GM12878 (cell line): ENCODE data around the gene GSK3A. TPM values are rescaled to one million over a fixed set of nuclear protein-coding genes. Genes with fewer than 3 reads are reported as not detected.

Experiments used
- ATAC-seq: fragments of 200-7000 bp; cut with Tn5 transposase; 3 replicates; pipeline ENCODE4 v1.9.1; 2020; ENCODE audit warnings: mild to moderate bottlenecking, moderate library complexity
- BruUV-seq: library from RNA; stranded (reverse); fragments of 400-500 nt; replicated peaks from 2 replicates; lab custom pipeline; 2021; lab: Mats Ljungman, UMichigan
- CTCF ChIA-PET: fragments of 300-600 bp; sonication (Branson Sonifier 250); formaldehyde crosslinking; extraction: SDS; loops from one replicate; lab custom pipeline; 2021; ENCODE audit warnings: inconsistent platforms; lab: Yijun Ruan, JAX
- POLR2A ChIA-PET: fragments of 350-600 bp; formaldehyde crosslinking; extraction: SDS; loops from one replicate; lab custom pipeline; 2021; ENCODE audit warnings: inconsistent platforms; lab: Charles Lee
- RAD21 ChIA-PET: fragments of 300-600 bp; sonication (Branson Sonifier 250); formaldehyde crosslinking; loops from one replicate; lab custom pipeline; 2023; ENCODE audit warnings: antibody characterized with exemption; ENCODE audit not compliant: unreplicated experiment; lab: Charles Lee
- SMC1A ChIA-PET: fragments of 300-600 bp; sonication (Branson Sonifier 250); formaldehyde crosslinking; loops from one replicate; lab custom pipeline; 2023; ENCODE audit not compliant: unreplicated experiment, uncharacterized antibody; lab: Charles Lee
- DNase-seq: peaks from one replicate; pipeline ENCODE4 v3.0.0-alpha.2; 2011; ENCODE audit warnings: low read depth, low spot score
- FAIRE-seq: peaks from 3 replicates; lab custom pipeline; 2011; peaks lifted over from hg19 to GRCh38; lab: Jason Lieb, UNC
- H2AFZ ChIP-seq: 2 replicates; pipeline ENCODE4 v1.6.0; 2011; ENCODE audit warnings: low read depth, low read length, control low read depth; ENCODE audit not compliant: control insufficient read depth
- H3K27ac ChIP-seq: 2 replicates; pipeline ENCODE4 v1.5.1; 2011; ENCODE audit warnings: control low read depth; ENCODE audit not compliant: control insufficient read depth, insufficient read depth
- H3K27me3 ChIP-seq, 2 experiments: replicated peaks in 1 of 2; 2 replicates each; pipeline versions ENCODE4 v1.6.0 to v1.6.1; 2011; ENCODE audit warnings: low read length in 1 of 2; ENCODE audit not compliant: control insufficient read depth in 2 of 2, insufficient read depth in 2 of 2
- H3K36me3 ChIP-seq, 2 experiments: 2 replicates each; pipeline ENCODE4 v1.5.1; 2011; ENCODE audit warnings: low read length in 1 of 2; ENCODE audit not compliant: control insufficient read depth in 2 of 2, insufficient read depth in 2 of 2
- H3K4me1 ChIP-seq: 2 replicates; pipeline ENCODE4 v1.6.1; 2011; ENCODE audit warnings: mild to moderate bottlenecking, low read length, moderate library complexity, mixed read lengths; ENCODE audit not compliant: control insufficient read depth, insufficient read depth
- H3K4me2 ChIP-seq: 2 replicates; pipeline ENCODE4 v1.6.0; 2011; ENCODE audit warnings: control low read depth; ENCODE audit not compliant: control insufficient read depth, insufficient read depth
- H3K4me3 ChIP-seq: fragments of 200-600 bp; sonication (generic); 2 replicates; pipeline ENCODE4 v1.5.1; 2016
- H3K79me2 ChIP-seq: 2 replicates; pipeline ENCODE4 v1.6.0; 2011; ENCODE audit warnings: low read length; ENCODE audit not compliant: control insufficient read depth, insufficient read depth
- H3K9ac ChIP-seq: 2 replicates; pipeline ENCODE4 v1.8.0; 2011; ENCODE audit warnings: low read length, control low read depth, mixed read lengths; ENCODE audit not compliant: control insufficient read depth, insufficient read depth
- H3K9me3 ChIP-seq: replicated peaks from 3 replicates; pipeline ENCODE4 v1.5.1; 2011; ENCODE audit warnings: mild to moderate bottlenecking, low read length; ENCODE audit not compliant: control insufficient read depth, insufficient read depth
- H4K20me1 ChIP-seq: 2 replicates; pipeline ENCODE4 v1.6.0; 2011; ENCODE audit not compliant: control insufficient read depth, insufficient read depth
- ATF3 ChIP-seq: IDR thresholded peaks from 2 replicates; pipeline ENCODE4 v1.6.1; 2011; ENCODE audit warnings: low read depth, mild to moderate bottlenecking, low read length, moderate library complexity, borderline replicate concordance; ENCODE audit errors: extremely low read depth
- BHLHE40 ChIP-seq, 2 experiments: fragments of 450-650 bp in 1 of 2; IDR thresholded peaks; 2 replicates each; pipeline ENCODE4 v1.6.1; 2011 to 2017; ENCODE audit warnings: low read depth in 2 of 2, borderline replicate concordance in 1 of 2, improper control_type of control experiment in 1 of 2, low read length in 1 of 2, mild to moderate bottlenecking in 1 of 2
- KLF5 ChIP-seq: fragments of 450-650 bp; IDR thresholded peaks from 2 replicates; pipeline ENCODE4 v1.6.1; 2014; ENCODE audit warnings: mild to moderate bottlenecking; ENCODE audit not compliant: partially characterized antibody
- NRF1 ChIP-seq: conservative IDR thresholded peaks from 2 replicates; pipeline ENCODE4 v1.6.1; 2011; ENCODE audit warnings: mild to moderate bottlenecking, low read depth, low read length, improper control_type of control experiment
- SMC3 ChIP-seq: IDR thresholded peaks from 2 replicates; pipeline ENCODE4 v1.6.1; 2011; ENCODE audit warnings: low read length, improper control_type of control experiment, borderline replicate concordance
- WRNIP1 ChIP-seq: IDR thresholded peaks from 2 replicates; pipeline ENCODE4 v1.6.1; 2011; ENCODE audit warnings: low read depth, low read length, improper control_type of control experiment, borderline replicate concordance
- WGBS: methylation state at CpG from one replicate; pipeline ENCODE4 v1.1.6; 2016; ENCODE audit warnings: low lambda C conversion rate; ENCODE audit not compliant: insufficient replicate concordance, insufficient coverage; ENCODE audit errors: missing lambda C conversion rate; 5-methylcytosine and 5-hydroxymethylcytosine counted together
- in situ Hi-C: fragments of 300-500 bp; cut with MboI; formaldehyde crosslinking; loops from 9 replicates; pipeline ENCODE4 v1.14.3; 2018; ENCODE audit warnings: mixed read lengths
- intact Hi-C: fragments of 100-400 bp; cut with micrococcal nuclease; formaldehyde crosslinking; loops from one replicate; pipeline ENCODE4 v1.14.2; 2022; ENCODE audit not compliant: unreplicated experiment
- polyA plus RNA-seq, 11 experiments: library from polyadenylated mRNA; depleted of rRNA in 4 of 11; unstranded in 6 of 11; stranded (reverse) in 5 of 11; fragments of >200 nt; fragmentation: Nextera tagmentation in 4 of 11; fragmentation: Illumina TruSeq in 1 of 11; extraction: Ambion mirVana in 4 of 11; extraction: Trizol in 1 of 11; gene quantifications; 1 replicate in 1 of 11; 2 replicates in 10 of 11; pipeline versions ENCODE4 v1.2.1 to v1.2.3, GENCODE V29; 2011 to 2016; ENCODE audit warnings: inconsistent platforms in 2 of 11, missing spikeins in 2 of 11, low read depth in 1 of 11
- total RNA-seq, 4 experiments: library from RNA; depleted of rRNA in 3 of 4; stranded (reverse); fragments of >200 nt in 3 of 4; fragmentation: Illumina TruSeq in 1 of 4; extraction: Trizol in 1 of 4; gene quantifications; 2 replicates each; pipeline versions ENCODE4 v1.2.1 to v1.2.3, GENCODE V29; 2013 to 2021
- TF ChIP-seq, protein P1 (sequence below): fragments of 450-650 bp; IDR thresholded peaks from 2 replicates; pipeline ENCODE4 v1.6.1; 2017; ENCODE audit warnings: low read depth, mild to moderate bottlenecking, moderate library complexity

GSK3A gene
- total and polyA plus RNA-seq, 10 of the 15 experiments (the other 5 are each of a cell fraction or from before 2014, with no cell fraction given) = 1.00 to 47.9 (median 15.2) TPM

- Histone ChIP-seq H4K20me1 (no peaks in the 10 kb centered on the region), H3K4me3 (no peak overlapping the region), H3K4me1 (no peaks in the 10 kb centered on the region), H3K36me3 (peaks cover 30% of the 10 kb centered on the region in 2 experiments; a peak in 3 of 4 replicates), H3K27me3 (no peaks in the 10 kb centered on the region), H3K27ac (no peak overlapping the region), H3K9ac (no peak overlapping the region), H3K9me3 (no peaks in the 10 kb centered on the region), H2AFZ (no peak overlapping the region)
- in situ Hi-C loops = no loop called here
- RAD21 ChIA-PET = no interaction called here
- POLR2A ChIA-PET = interaction anchor here (1.3 kb wide), 1 partner anchor 19 kb away, joined by 3 read pairs; no protein-coding TSS in a partner anchor
- intact Hi-C loops = no loop called here
- whole genome bisulfite sequencing = 88% methylated on average over 5 of the region's 5 CpGs
- TF ChIP-seq WRNIP1 = no peak
- TF ChIP-seq SMC3 = no peak
- no peak for TF ChIP-seq KLF5
- TF ChIP-seq BHLHE40 (IDR thresholded peaks at IDR 0.05; ENCODE audit: borderline replicate concordance in 1 of 2, low read depth in 2 of 2, low read length in 1 of 2) = no peak
- TF ChIP-seq ATF3 = no peak
- TF ChIP-seq, protein P1, sequence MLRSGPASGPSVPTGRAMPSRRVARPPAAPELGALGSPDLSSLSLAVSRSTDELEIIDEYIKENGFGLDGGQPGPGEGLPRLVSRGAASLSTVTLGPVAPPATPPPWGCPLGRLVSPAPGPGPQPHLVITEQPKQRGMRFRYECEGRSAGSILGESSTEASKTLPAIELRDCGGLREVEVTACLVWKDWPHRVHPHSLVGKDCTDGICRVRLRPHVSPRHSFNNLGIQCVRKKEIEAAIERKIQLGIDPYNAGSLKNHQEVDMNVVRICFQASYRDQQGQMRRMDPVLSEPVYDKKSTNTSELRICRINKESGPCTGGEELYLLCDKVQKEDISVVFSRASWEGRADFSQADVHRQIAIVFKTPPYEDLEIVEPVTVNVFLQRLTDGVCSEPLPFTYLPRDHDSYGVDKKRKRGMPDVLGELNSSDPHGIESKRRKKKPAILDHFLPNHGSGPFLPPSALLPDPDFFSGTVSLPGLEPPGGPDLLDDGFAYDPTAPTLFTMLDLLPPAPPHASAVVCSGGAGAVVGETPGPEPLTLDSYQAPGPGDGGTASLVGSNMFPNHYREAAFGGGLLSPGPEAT = no peak
- no peak for TF ChIP-seq NRF1
- TF ChIP-seq, all 136 proteins: peak for 0
- FAIRE-seq = no peak
- SMC1A ChIA-PET = no interaction called here
- no peak for ATAC-seq
- no TSS peak for BruUV-seq
- no peak for DNase-seq
- Histone ChIP-seq H3K4me2 (no peak overlapping the region), H3K79me2 (peaks cover 13% of the 10 kb centered on the region)
- CTCF ChIA-PET = interaction anchor here (0.7 to 0.9 kb wide), 2 partner anchors 44 to 102 kb away, joined by 3 to 4 read pairs; partner anchors contain the start of gene POU2F2
Measured at GRCh38 chr19:42235181-42235580, 7.2 kb downstream of the GSK3A start.
